GM12801 (cell line): ENCODE data around the gene PRLR.

Source experiments
- TF ChIP-seq, protein P1 (sequence below): IDR thresholded peaks from one replicate; pipeline ENCODE4 v1.5.1; 2011; ENCODE audit warnings: control low read depth; ENCODE audit not compliant: insufficient read length; ENCODE audit errors: extremely low read depth

The PRLR gene

DNA sequence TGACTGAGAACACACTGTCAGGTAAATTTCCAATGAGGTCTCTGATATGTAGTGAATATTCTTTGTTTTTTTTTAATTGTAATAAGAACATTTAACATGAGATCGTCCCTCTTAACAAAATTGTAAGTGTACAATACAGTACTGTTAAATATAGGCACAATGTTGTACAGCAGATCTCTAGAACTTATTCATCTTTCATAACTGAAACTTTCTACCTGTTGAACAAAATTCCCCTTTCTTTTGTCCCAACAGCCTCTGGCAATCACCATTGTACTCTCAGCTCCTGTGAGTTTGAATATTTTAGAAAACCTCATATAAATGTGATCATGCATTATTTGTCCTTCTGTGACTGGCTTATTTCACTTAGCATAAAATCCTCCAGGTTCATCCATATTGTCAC lies 10.6 kb upstream of the PRLR start:
- TF ChIP-seq, protein P1, sequence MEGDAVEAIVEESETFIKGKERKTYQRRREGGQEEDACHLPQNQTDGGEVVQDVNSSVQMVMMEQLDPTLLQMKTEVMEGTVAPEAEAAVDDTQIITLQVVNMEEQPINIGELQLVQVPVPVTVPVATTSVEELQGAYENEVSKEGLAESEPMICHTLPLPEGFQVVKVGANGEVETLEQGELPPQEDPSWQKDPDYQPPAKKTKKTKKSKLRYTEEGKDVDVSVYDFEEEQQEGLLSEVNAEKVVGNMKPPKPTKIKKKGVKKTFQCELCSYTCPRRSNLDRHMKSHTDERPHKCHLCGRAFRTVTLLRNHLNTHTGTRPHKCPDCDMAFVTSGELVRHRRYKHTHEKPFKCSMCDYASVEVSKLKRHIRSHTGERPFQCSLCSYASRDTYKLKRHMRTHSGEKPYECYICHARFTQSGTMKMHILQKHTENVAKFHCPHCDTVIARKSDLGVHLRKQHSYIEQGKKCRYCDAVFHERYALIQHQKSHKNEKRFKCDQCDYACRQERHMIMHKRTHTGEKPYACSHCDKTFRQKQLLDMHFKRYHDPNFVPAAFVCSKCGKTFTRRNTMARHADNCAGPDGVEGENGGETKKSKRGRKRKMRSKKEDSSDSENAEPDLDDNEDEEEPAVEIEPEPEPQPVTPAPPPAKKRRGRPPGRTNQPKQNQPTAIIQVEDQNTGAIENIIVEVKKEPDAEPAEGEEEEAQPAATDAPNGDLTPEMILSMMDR, result no peak

DNA sequence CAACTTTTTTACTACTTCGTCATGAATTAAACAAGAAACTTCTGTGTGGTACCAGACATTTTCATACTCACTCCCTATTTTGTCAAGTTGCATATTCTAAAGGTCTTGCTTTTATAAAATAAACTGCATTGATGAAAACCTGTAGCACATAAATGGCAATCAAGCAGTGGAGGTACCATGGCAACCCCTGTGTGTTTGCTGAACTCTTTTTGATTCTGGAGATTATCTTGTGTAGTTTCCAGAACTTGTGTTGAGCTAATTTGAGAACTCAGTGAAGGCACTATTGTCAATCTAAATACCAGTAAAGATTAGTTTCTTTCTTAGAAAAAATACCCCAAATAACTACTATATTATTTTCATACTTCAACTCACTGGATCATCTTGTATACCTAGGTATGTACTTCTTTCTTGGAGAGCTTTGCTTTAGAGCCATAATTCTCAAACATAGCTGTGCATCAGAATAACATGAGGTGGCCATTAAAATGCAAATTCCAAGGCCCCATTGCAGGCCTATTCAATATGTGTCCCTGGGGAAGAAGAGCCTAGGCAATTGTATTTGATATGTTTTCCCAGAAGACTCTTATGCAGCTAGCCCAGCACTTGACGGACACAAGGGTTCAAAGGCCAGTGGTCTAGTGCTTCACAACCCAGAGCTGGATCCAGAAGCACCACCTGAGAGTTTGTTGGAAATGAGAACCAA lies 9.8 kb upstream of the PRLR start:
- TF ChIP-seq, protein P1, result no peak

DNA sequence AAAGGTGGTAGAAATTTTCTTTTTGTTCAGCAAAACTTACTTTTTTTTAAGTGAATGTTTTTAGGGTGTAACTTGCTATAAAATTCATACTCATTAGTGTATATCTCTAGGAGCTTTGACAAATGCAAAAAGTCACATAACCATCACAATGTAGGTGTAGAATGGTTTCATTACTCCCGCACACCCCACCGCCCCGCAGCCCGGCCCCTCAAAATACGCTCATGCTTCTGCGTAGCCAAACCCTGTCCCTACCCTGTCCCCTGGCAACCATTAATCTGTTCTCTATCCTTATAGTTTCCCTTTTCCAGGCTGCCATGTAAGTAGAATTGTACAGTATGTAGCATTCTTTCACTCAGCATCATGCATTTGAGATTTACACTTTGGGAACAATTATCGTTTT lies 9.2 kb upstream of the PRLR start:
- TF ChIP-seq, protein P1, result no peak

DNA sequence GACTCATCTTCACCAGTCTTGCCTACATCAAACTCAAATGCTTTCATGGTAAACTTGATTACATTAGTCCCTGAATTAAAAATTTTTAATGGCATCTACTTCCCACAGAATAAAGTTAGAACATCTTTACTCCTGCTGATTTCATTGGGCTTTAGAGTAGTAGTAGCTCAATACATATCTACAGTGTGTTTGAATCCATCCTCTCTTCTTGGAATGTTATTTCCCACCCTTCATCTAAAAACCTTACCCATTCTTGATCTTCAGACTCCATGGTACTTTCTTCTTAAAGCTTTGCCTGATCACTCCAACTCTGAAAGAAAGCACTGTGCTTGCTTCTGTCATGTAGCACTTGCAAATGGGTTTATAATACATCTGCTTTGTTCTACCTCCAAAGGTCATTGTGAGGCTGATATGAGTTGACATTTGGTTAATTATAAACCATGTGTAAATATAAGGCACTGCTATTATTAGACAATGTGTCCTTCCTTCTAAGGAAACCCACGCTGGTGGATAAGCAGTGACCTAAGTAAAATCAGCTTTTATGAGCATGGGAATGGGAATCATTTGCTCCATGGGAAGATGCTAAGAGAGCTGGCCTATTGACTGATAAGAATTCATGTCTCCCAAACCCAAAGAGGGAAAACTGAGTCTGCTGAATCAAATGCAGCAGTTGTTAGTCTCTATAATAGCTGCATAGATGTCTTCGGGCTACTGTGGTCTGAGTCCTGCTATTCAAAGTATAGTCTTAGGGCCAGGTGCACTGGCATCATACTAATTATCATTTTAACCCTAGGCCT lies 7.5 kb upstream of the PRLR start:
- TF ChIP-seq, protein P1, result no peak

DNA sequence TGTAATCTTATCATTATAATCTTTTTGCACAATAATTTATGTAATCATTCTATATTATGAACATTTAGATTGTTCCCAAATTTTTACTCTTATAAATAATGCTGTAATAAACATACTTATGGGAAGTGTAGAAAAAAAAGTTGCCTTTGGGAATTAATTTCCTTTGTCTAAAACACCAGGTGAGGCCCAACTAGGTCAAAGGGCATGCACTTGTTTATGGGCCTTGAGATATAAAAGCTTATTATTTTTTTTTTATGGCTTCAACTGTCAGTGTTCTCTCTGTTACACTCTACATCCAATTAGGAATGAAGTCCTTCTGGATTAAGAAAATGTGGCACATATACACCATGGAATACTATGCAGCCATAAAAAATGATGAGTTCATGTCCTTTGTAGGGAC lies 6.5 kb upstream of the PRLR start:
- TF ChIP-seq, protein P1, result no peak

DNA sequence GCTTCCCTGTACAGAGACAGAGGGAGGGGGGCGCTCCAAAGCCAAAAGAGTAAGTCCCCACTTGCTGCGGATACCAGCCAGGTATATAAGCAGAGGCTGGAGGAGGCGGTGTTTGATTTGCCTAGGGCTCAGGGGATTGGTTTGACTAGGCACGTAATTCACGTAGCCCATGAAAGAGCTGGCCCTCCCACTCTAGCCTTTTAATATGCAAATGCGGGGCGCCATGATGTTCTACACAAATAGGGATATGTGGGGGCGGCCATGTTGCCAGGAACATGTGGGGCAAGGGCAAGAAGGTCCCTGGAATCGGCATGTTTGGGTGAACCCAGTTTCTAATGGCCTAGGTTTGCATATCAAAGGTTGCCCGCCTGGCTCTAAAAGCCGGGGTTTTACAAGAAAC lies 3.3 kb upstream of the PRLR start:
- TF ChIP-seq, protein P1, result no peak

DNA sequence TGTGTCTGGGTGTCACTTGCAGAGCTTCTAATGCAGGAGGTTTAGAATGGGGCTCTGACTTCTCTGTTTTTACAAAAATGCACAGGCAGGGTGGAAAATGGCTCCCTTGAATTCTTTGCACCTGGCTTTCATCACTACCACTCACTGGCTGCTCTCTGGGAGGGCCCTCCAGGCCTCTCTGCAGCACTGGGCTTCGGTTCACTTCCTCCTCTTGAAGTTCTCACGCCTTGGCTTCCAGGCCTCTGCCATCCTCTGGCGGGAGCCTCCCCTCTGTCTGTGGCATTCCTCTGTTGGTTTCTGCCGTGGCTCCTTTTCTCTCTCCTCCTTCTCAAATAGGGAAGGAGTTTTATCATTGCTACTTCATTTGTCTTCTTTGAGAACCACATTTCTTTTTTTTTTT lies 2.8 kb upstream of the PRLR start:
- TF ChIP-seq, protein P1, result no peak
